Posterior vena cava (tissue), 2 donors: Measurements from ENCODE around the gene TDRD3. TPM values are rescaled to one million over a fixed set of nuclear protein-coding genes. Genes with fewer than 3 reads are reported as not detected.

ENCODE experiments used
- DNase-seq: peaks from one replicate; pipeline ENCODE4 v3.0.0-alpha.2; 2020; ENCODE audit warnings: low spot score
- intact Hi-C, 2 donors: fragments of 100-400 bp; cut with DNase I; formaldehyde crosslinking; loops; one replicate each; pipeline versions ENCODE4 v1.14.1 to v1.14.2; 2022 to 2023
- total RNA-seq, 2 donors: library from RNA; stranded (reverse); fragmentation: NEBNext Ultra II Directional; extraction: Animal tissue kit (Norgen Biotek cat#: 25700); gene quantifications; one replicate each; pipeline ENCODE4 v1.2.1, GENCODE V29; 2021
- donor health status: DM: yes; HTN: yes; CAD: no.
- donor health status: DM: yes; HTN: yes; CAD: no.

Gene TDRD3
- total RNA-seq, 2 donors from 2014 or later = 31.9 to 32.3 TPM

DNA sequence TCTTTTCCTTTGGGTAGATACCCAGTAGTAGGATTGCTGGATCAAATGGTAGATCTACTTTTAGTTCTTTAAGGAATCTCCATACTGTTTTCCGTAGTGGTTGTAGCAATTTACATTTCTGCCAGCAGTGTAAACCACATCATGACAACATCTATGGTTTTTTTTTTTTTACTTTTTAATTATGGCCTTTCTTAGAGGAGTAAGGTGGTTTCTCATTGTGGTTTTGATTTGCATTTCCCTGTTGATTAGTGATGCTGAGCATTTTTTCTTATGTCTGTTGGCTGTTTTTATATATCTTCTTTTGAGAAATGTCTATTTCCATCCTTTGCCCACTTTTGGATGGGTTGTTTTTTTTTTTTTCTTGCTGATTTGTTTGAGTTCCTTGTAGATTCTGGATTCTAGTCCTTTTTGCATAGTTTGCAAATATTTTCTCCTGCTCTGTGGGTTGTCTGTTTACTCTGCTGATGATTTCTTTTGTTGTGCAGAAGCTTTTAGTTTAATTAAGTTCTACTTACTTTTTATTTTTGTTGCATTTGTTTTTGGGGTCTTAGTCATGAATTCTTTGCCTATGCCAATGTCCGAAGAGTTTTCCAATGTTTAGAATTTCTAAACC lies 38.8 kb downstream of the TDRD3 start:
- intact Hi-C loops = no loop called here
- DNase-seq = no peak

- intact Hi-C loops = no loop called here
- DNase-seq = no peak
These were observed 42.2 kb downstream of the TDRD3 start for GRCh38 chr13:60439201-60439600.

DNA sequence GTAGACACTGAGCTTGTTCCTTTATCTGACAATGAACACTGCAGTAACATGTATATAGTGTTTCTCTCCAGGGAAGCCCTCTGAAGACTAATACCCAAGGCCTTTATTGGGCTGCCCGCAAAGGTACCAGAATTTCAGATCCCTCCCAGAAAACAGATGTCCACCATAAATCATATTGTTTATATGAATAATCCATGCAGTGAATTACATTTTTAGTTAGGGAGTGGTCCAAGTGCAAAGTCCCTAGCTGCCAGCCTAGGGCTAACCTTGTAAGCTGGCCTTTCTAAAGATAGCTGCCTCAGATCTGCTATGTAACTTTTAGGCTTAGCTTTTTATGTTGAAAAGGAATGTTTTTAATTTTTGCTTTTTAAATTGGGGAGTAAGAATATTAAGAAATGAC lies 44.7 kb downstream of the TDRD3 start:
- intact Hi-C loops = no loop called here
- DNase-seq = no peak

GRCh38 chr13:60448907-60449510 lies 52.0 kb downstream of the TDRD3 start:
- DNase-seq = no peak
- intact Hi-C loops = no loop called here

DNA sequence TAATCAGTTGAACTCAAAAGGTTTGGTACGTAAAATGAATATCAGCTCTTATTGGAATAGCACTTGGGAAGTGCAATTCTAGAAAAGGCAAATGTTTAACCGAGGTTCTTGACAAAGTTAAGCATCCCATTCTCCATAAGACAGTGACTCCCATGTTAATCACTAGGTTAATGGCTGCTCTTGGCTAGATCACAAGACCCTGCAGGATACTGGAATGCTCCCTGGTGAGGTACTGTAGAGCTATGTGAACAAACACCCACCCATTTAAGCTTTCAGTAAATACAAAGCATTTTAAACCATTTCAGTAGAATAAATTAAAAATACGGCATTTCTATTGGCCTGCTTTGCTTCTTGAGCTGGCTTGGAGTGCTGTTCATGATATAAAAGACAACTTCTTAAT lies 56.5 kb downstream of the TDRD3 start:
- no peak for DNase-seq
- intact Hi-C loops = no loop called here

- intact Hi-C loops = no loop called here
These were observed 57.4 kb downstream of the TDRD3 start for GRCh38 chr13:60454425-60454824.

GRCh38 chr13:60463787-60464186 lies 66.8 kb downstream of the TDRD3 start:
- DNase-seq = no peak
- intact Hi-C loops = loop anchor here in 1 of 2 donors (2.0 to 10.0 kb wide), 2 partner anchors 13 to 1909 kb away; no protein-coding TSS in a partner anchor

More at GRCh38 chr13:60454425-60454824, 57.4 kb downstream of the TDRD3 start:
- no peak for DNase-seq

DNA sequence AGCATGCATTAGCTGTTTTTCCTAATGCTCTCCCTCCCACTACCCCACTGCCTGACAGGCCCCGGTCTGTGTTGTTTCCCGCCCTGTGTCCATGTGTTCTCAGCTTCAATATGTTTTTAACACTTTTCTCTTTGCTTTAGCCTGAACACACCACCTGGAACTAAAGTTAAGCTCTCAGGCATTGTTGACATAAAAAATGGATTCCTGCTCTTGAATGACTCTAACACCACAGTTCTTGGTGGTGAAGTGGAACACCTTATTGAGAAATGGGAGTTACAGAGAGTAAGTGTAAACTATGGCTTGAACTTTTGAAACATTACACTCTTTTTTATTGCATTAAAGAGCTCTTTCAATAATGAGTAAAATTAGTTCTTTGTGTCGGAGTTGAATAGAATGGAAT lies 70.1 kb downstream of the TDRD3 start:
- DNase-seq = no peak
- intact Hi-C loops = loop anchor here in 1 of 2 donors (10.0 kb wide), 1 partner anchor 1912 kb away; no protein-coding TSS in a partner anchor

GRCh38 chr13:60479273-60479672 lies 82.3 kb downstream of the TDRD3 start:
- intact Hi-C loops = no loop called here
- DNase-seq = no peak

DNA sequence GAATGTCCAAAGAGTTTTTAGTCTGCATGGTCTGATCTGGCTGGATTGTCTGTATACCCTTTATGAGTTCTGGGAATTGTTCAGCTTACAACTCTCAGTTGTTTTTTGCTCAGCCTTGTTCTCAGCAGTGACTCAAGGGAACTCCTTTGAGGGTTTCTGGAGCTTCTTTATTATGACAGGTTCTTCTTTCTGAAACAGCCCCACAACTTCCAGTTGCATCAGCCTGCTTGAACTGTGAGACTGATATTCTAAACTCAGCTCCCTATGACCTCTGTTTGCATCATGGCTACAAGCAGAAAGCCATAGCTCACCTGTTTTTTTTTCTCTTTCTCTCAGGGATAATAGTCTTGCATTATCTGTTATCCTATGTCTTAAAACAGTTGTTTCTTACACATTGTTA lies 85.0 kb downstream of the TDRD3 start:
- intact Hi-C loops = no loop called here

GRCh38 chr13:60484865-60485264 lies 87.8 kb downstream of the TDRD3 start:
- intact Hi-C loops = no loop called here
- DNase-seq = no peak

More for the DNA sequence above, 85.0 kb downstream of the TDRD3 start:
- no peak for DNase-seq

DNA sequence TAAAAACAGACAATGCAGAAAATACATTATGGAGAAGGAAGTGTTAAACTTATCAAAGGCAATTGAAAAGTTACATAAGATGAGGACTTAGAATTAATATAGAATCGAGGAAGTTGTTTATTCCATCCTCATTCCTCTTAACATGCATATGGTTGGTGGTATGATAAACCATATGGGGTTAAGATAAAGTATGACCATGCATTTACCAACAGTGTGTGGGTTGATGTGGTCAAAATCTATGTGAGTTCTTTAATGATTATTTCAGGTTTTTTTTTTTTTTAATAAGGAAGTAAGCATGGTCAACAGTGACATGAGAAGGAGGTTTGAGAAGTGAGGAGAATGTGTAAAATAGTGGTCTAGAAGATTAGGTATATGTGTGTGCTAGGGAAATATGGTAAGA lies 94.5 kb downstream of the TDRD3 start:
- no peak for DNase-seq
- intact Hi-C loops = no loop called here

DNA sequence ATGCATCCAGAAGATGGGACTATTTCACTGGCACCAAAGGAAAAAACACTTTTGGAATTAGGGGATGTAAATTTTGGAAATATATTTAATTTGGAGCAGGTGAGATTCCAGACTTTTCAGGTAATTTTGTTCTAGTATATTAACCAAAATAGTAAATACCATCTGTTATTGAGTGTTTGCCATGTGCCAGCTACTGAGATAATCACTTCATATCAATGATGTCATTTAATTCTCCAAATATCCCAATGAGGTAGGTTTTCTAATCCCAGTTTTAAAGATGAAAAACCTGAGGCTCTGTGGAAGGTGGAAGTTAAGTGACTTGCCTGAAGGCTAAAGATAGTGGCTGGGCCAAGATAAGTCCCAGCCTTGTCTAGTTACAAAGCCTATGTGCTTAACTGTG lies 95.2 kb downstream of the TDRD3 start:
- intact Hi-C loops = no loop called here
- no peak for DNase-seq

DNA sequence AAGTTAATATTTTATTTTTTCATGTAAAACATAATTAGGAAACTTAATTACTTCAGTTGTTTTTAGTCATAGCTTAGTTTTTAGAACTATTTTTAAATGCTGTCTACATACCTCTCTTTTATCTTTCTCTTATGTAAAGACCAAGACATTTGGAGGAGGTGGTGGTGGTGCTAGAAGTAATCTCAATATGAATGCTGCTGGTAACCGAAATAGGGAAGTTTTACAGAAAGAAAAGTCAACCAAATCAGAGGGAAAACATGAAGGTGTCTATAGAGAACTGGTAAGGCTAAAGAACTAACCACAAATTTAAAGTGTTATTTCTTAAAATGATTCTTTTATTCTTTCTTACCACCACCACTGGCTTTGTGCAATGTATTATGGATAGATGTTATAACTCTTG lies 97.3 kb downstream of the TDRD3 start:
- no peak for DNase-seq
- intact Hi-C loops = no loop called here

DNA sequence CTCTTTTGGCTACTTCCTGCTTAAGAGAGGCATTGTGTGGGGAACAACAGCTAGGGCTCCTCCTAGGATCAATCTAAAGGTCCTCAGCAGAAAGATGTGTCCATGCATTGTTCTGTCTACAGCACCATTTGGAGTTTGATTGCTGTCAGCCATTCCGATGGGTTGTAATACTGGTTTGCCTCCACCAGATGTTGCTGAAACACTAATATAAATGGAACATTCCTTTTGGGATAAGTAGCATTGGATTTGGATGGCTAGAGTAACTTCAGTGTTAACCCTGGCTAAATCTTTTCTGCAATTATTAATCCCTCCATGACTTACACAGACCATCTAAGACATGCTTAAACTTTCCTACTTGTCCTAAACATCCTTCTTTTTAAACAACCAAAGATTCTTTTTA lies 104.2 kb downstream of the TDRD3 start:
- DNase-seq = no peak
- intact Hi-C loops = no loop called here

DNA sequence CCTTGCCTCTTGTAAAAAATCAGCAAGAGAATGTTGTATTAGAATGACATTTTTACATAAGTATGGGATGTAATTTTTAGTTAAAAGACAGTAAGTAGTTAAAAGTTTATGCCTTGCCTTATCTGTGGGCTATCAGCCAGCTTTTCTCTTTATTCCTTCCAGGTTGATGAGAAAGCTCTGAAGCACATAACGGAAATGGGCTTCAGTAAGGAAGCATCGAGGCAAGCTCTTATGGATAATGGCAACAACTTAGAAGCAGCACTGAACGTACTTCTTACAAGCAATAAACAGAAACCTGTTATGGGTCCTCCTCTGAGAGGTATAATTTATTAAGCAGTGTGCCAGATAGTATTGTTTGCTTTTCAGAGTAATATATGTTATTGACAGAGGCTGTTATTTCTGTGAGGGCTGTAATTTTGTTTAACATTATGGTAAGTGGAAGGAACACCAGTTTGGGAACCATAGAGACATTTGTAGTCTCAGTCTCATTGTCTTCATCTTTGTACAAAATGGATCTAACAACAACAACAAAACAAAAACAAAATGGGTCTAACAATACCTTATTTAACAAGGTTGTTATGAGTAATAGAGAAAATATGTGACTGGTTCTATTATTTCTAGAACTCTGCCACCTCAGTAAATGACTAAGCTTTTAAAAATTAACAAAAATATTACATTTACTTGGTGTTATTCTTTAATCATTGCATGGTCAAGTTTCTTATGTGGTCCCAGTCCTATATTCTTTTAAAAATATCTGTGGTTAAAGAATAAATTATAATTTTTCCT lies 112.8 kb downstream of the TDRD3 start:
- intact Hi-C loops = no loop called here
- no peak for DNase-seq

- DNase-seq = no peak
- intact Hi-C loops = no loop called here
These were observed 114.6 kb downstream of the TDRD3 start for GRCh38 chr13:60511637-60512036.

DNA sequence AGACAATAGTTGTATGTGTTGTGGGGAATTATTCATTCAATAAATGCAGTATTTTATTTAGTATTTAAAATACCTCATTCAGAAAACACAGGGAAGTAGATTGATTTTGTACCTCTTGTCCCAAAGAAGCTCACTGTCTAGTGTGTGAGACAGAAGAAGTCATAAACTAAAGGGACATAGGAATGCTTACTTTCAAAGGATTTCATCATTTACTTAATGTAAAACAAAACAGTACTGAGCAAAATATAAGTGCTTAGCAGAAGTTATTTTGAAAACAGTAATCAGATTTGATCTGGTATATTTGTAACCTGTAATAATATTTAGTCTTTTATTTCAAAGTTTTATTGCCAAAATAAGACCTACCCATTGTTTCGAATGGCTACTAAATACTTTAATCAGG lies 117.9 kb downstream of the TDRD3 start:
- intact Hi-C loops = no loop called here
- no peak for DNase-seq

DNA sequence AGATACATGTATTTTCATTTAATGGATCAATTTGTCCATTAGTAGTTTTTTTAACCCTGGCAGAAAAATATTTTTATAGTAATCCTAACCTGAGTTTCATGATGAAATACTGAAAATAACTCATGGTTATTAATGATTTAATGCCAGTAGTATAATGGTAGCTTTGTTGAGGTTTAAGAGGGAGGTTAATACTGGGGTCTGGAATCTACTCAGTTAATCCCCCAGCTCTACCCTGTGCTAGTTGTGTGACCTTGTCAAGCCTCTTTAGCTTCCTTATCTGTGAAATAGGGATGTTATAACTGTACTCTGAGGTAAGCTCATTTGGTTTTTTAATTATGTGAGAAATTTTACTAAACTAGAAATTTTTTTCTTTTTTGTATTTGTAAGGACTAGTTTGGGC lies 122.5 kb downstream of the TDRD3 start:
- DNase-seq = no peak
- intact Hi-C loops = no loop called here

- no peak for DNase-seq
- intact Hi-C loops = no loop called here
These were observed 124.0 kb downstream of the TDRD3 start for GRCh38 chr13:60520902-60521569.
